HepG2 (cell line): ENCODE results near the gene CPNE5. TPM values are rescaled to one million over a fixed set of nuclear protein-coding genes. Genes with fewer than 3 reads are reported as not detected.

Source experiments
- ATAC-seq: fragments of 200-7000 bp; cut with Tn5 transposase; 3 replicates; pipeline ENCODE4 v1.9.1; 2020; ENCODE audit warnings: mild to moderate bottlenecking, moderate library complexity
- BruUV-seq: library from RNA; stranded (reverse); fragments of 400-500 nt; replicated peaks from 2 replicates; lab custom pipeline; 2021; lab: Mats Ljungman, UMichigan
- CTCF ChIA-PET: fragments of 300-600 bp; formaldehyde crosslinking; extraction: SDS; loops from one replicate; lab custom pipeline; 2021; ENCODE audit warnings: low total read pairs, inconsistent platforms, low intra/inter-chr PET ratio; lab: Yijun Ruan, JAX
- POLR2A ChIA-PET: fragments of 350-600 bp; sonication (Branson Sonifier 250); formaldehyde crosslinking; loops from one replicate; lab custom pipeline; 2020; ENCODE audit warnings: antibody characterized with exemption, inconsistent platforms; lab: Yijun Ruan, JAX
- DNase-seq: peaks from one replicate; pipeline ENCODE4 v3.0.0-alpha.2; 2015; ENCODE audit warnings: low spot score
- FAIRE-seq: peaks from 3 replicates; lab custom pipeline; 2011; peaks lifted over from hg19 to GRCh38; lab: Jason Lieb, UNC
- H2AFZ ChIP-seq: one replicate; pipeline ENCODE4 v1.6.1; 2011; ENCODE audit warnings: low read length, inconsistent platforms
- H3K27ac ChIP-seq: fragments of 300-600 bp; 3 replicates; pipeline ENCODE4 v1.8.0; 2011; ENCODE audit warnings: mixed run types, mild to moderate bottlenecking, mixed read lengths, low read length, inconsistent platforms; ENCODE audit not compliant: insufficient read depth; ENCODE audit errors: extremely low read length
- H3K27me3 ChIP-seq, 2 experiments: fragments of 200-600 bp in 1 of 2; 2 replicates in 1 of 2; 3 replicates in 1 of 2; pipeline versions ENCODE4 v1.6.0 to v1.8.0; 2011; ENCODE audit warnings: low read length in 2 of 2, mild to moderate bottlenecking in 2 of 2, moderate library complexity in 2 of 2, inconsistent platforms in 1 of 2; ENCODE audit not compliant: insufficient read depth in 2 of 2, control insufficient read depth in 1 of 2
- H3K36me3 ChIP-seq, 2 experiments: fragments of 200-600 bp in 1 of 2; replicated peaks in 1 of 2; 2 replicates in 1 of 2; 3 replicates in 1 of 2; pipeline versions ENCODE4 v1.5.1 to v1.8.0; 2011; ENCODE audit warnings: low read length in 2 of 2, inconsistent platforms in 1 of 2; ENCODE audit not compliant: insufficient read depth in 2 of 2, control insufficient read depth in 1 of 2
- H3K4me1 ChIP-seq: 2 replicates; pipeline ENCODE4 v1.5.1; 2012; ENCODE audit warnings: low read length, inconsistent platforms; ENCODE audit not compliant: insufficient read depth
- H3K4me2 ChIP-seq: 2 replicates; pipeline ENCODE4 v1.6.0; 2011; ENCODE audit warnings: low read depth, low read length, inconsistent platforms
- H3K4me3 ChIP-seq, 3 experiments: fragments of 200-600 bp in 1 of 3; sonication (generic), shearing (Covaris generic) in 1 of 3; replicated peaks in 1 of 3; 2 replicates each; pipeline ENCODE4 v1.5.1; 2011 to 2016; ENCODE audit warnings: low read length in 3 of 3, inconsistent platforms in 2 of 3, low read depth in 2 of 3, mild to moderate bottlenecking in 2 of 3, control low read depth in 1 of 3, mixed read lengths in 1 of 3; ENCODE audit not compliant: insufficient read depth in 1 of 3
- H3K79me2 ChIP-seq: one replicate; pipeline ENCODE4 v1.6.1; 2011; ENCODE audit warnings: low read length, inconsistent platforms; ENCODE audit not compliant: insufficient read depth
- H3K9ac ChIP-seq: 2 replicates; pipeline ENCODE4 v1.6.0; 2011; ENCODE audit warnings: mild to moderate bottlenecking, low read depth, low read length, inconsistent platforms; ENCODE audit not compliant: insufficient read depth
- H3K9me3 ChIP-seq: 2 replicates; pipeline ENCODE4 v1.5.1; 2012; ENCODE audit warnings: mild to moderate bottlenecking, low read length
- H4K20me1 ChIP-seq: 2 replicates; pipeline ENCODE4 v1.6.0; 2011; ENCODE audit warnings: inconsistent platforms, mild to moderate bottlenecking, low read length, moderate library complexity; ENCODE audit not compliant: insufficient read depth
- ATAD3A ChIP-seq: sonication (generic); formaldehyde crosslinking; IDR thresholded peaks from 2 replicates; pipeline ENCODE4 v1.4.0; 2020; ENCODE audit warnings: missing genetic modification reagents
- ATF4 ChIP-seq, 2 experiments: fragments of 450-650 bp in 1 of 2; sonication (generic) in 1 of 2; formaldehyde crosslinking; IDR thresholded peaks; 2 replicates each; pipeline versions ENCODE4 v1.5.0 to v1.8.0; 2020 to 2022; ENCODE audit warnings: mild to moderate bottlenecking in 1 of 2, missing genetic modification reagents in 1 of 2
- CEBPB ChIP-seq: IDR thresholded peaks from 2 replicates; pipeline ENCODE4 v1.6.1; 2011; ENCODE audit warnings: low read depth, low read length, improper control_type of control experiment, borderline replicate concordance
- HOXD1 ChIP-seq: sonication (generic); formaldehyde crosslinking; IDR thresholded peaks from 2 replicates; pipeline ENCODE4 v1.5.0; 2020; ENCODE audit warnings: missing genetic modification reagents
- NFE2L2 ChIP-seq: fragments of 150-350 bp; IDR thresholded peaks from 2 replicates; pipeline ENCODE4 v1.6.1; 2014; ENCODE audit warnings: low read length
- PAX8 ChIP-seq: sonication (generic); formaldehyde crosslinking; IDR thresholded peaks from 2 replicates; pipeline ENCODE4 v1.8.0; 2022; ENCODE audit warnings: mild to moderate bottlenecking, missing genetic modification reagents, borderline replicate concordance
- PHF8 ChIP-seq: sonication (generic); formaldehyde crosslinking; IDR thresholded peaks from 2 replicates; pipeline ENCODE4 v1.5.0; 2020; ENCODE audit warnings: missing genetic modification reagents
- PLRG1 ChIP-seq: fragments of 450-650 bp; conservative IDR thresholded peaks from 2 replicates; pipeline ENCODE4 v1.6.1; 2016
- POLR2A ChIP-seq, 2 experiments: IDR thresholded peaks; 2 replicates each; pipeline ENCODE4 v1.6.1; 2011; ENCODE audit warnings: low read depth in 2 of 2, low read length in 2 of 2, mild to moderate bottlenecking in 1 of 2, moderate library complexity in 1 of 2; ENCODE audit not compliant: insufficient read depth in 1 of 2
- ZNF10 ChIP-seq: sonication (generic); formaldehyde crosslinking; IDR thresholded peaks from 2 replicates; pipeline ENCODE4 v1.4.0; 2020; ENCODE audit warnings: mild to moderate bottlenecking, low read depth, missing genetic modification reagents, borderline replicate concordance
- ZNF552 ChIP-seq: sonication (generic); formaldehyde crosslinking; IDR thresholded peaks from 2 replicates; pipeline ENCODE4 v1.9.0; 2022; ENCODE audit warnings: missing genetic modification reagents, mild to moderate bottlenecking, borderline replicate concordance
- ZNF598 ChIP-seq: sonication (generic); formaldehyde crosslinking; IDR thresholded peaks from 2 replicates; pipeline ENCODE4 v1.5.1; 2020; ENCODE audit warnings: mild to moderate bottlenecking, missing genetic modification reagents, borderline replicate concordance
- ZNF614 ChIP-seq: IDR thresholded peaks from 2 replicates; pipeline ENCODE4 v1.6.1; 2018; ENCODE audit warnings: missing biosample characterization, missing genetic modification reagents, inconsistent platforms, borderline replicate concordance
- ZNF670 ChIP-seq: sonication (generic); formaldehyde crosslinking; IDR thresholded peaks from 2 replicates; pipeline ENCODE4 v1.8.0; 2022; ENCODE audit warnings: mild to moderate bottlenecking, missing genetic modification reagents, borderline replicate concordance
- ZNF773 ChIP-seq: sonication (generic); formaldehyde crosslinking; IDR thresholded peaks from 2 replicates; pipeline ENCODE4 v1.4.0; 2020; ENCODE audit warnings: missing genetic modification reagents, borderline replicate concordance
- ZNF790 ChIP-seq: sonication (generic); formaldehyde crosslinking; IDR thresholded peaks from 2 replicates; pipeline ENCODE4 v1.8.0; 2022; ENCODE audit warnings: missing genetic modification reagents, mild to moderate bottlenecking, borderline replicate concordance
- WGBS: methylation state at CpG from one replicate; pipeline ENCODE4 v1.1.6; 2017; ENCODE audit warnings: low lambda C conversion rate; 5-methylcytosine and 5-hydroxymethylcytosine counted together
- in situ Hi-C: cut with HindIII; loops from 2 replicates; pipeline ENCODE4 v1.10.0; 2017; ENCODE audit warnings: low pct_unique_long_range_greater_than_20kb; ENCODE audit not compliant: extremely low pct_ligation_motif_present
- intact Hi-C: fragments of 100-400 bp; cut with micrococcal nuclease; formaldehyde crosslinking; loops from one replicate; pipeline ENCODE4 v1.10.0; 2022; ENCODE audit not compliant: unreplicated experiment
- polyA plus RNA-seq, 8 experiments: library from polyadenylated mRNA; depleted of rRNA in 3 of 8; stranded (reverse) in 7 of 8; unstranded in 1 of 8; fragments of >200 nt; fragmentation: Illumina TruSeq in 4 of 8; extraction: Trizol in 4 of 8; gene quantifications; 2 replicates each; pipeline versions ENCODE4 v1.2.1 to v1.2.3, GENCODE V29; 2011 to 2016; ENCODE audit warnings: low read depth in 4 of 8, missing spikeins in 1 of 8, mixed read lengths in 1 of 8; ENCODE audit not compliant: insufficient read depth in 1 of 8
- total RNA-seq, 5 experiments: library from RNA; depleted of rRNA; stranded (reverse); fragments of >200 nt; fragmentation: Illumina TruSeq; extraction: Trizol; gene quantifications; 2 replicates each; pipeline ENCODE4 v1.2.3, GENCODE V29; 2016; ENCODE audit warnings: low read depth in 1 of 5

CPNE5 gene
- total and polyA plus RNA-seq, 2 of the 13 experiments (the other 11 are each of a cell fraction or from before 2014, with no cell fraction given): 0.16 TPM; not detected in 1

- H3K9me3 ChIP-seq: no peaks in the 10 kb centered on the region
- no peak overlapping the region for H3K9ac ChIP-seq
- H3K4me2 ChIP-seq: no peak overlapping the region
- ATAC-seq (no peak), DNase-seq (no peak), FAIRE-seq (no peak)
- in situ Hi-C loops: no loop called here
- H4K20me1 ChIP-seq: no peaks in the 10 kb centered on the region
- no peak overlapping the region for H3K27ac ChIP-seq
- peaks cover 74% of the 10 kb centered on the region for H3K4me1 ChIP-seq
- TF ChIP-seq PAX8 (CRISPR knock-in tag): no peak
- no peak for TF ChIP-seq ATF4 (CRISPR knock-in tag; IDR thresholded peaks at IDR 0.05)
- TF ChIP-seq POLR2A (IDR thresholded peaks at IDR 0.05; ENCODE audit: insufficient read depth in 1 of 2, low read depth in 2 of 2, low read length in 2 of 2): no peak
- TF ChIP-seq ATAD3A (CRISPR knock-in tag): no peak
- TF ChIP-seq ZNF790 (CRISPR knock-in tag): no peak
- no peak for TF ChIP-seq ZNF773 (CRISPR knock-in tag)
- no peak for TF ChIP-seq PHF8 (CRISPR knock-in tag)
- no peak for TF ChIP-seq ZNF10 (CRISPR knock-in tag)
- no peak for TF ChIP-seq ZNF552 (CRISPR knock-in tag)
- no peak for TF ChIP-seq PLRG1
- no peak for TF ChIP-seq ZNF670 (CRISPR knock-in tag)
- TF ChIP-seq ZNF598 (CRISPR knock-in tag): no peak
- TF ChIP-seq HOXD1 (CRISPR knock-in tag): no peak
- TF ChIP-seq ZNF614: no peak
- TF ChIP-seq CEBPB: no peak
- no peak for TF ChIP-seq NFE2L2
- intact Hi-C loops: no loop called here
- H3K79me2 ChIP-seq: no peaks in the 10 kb centered on the region
- POLR2A ChIA-PET: interaction anchor here (2.6 kb wide), 1 partner anchor 11 kb away, joined by 19 read pairs; no protein-coding TSS in a partner anchor
- no peak overlapping the region for H2AFZ ChIP-seq
- no TSS peak for BruUV-seq
- H3K4me3 ChIP-seq: no peak overlapping the region
- H3K36me3 ChIP-seq: no peaks in the 10 kb centered on the region
- CTCF ChIA-PET: no interaction called here
- peaks cover 6 to 35% of the 10 kb centered on the region in 2 experiments; a peak in 4 of 5 replicates for H3K27me3 ChIP-seq
- 83% methylated on average over 4 of the region's 4 CpGs for WGBS
Measured at GRCh38 chr6:36818756-36819155, 20.5 kb downstream of the CPNE5 start.
